Endodermal cell (in vitro differentiated cells): ENCODE data around the gene SYNGR1. TPM values are rescaled to one million over a fixed set of nuclear protein-coding genes. Genes with fewer than 3 reads are reported as not detected.

ENCODE experiments used
- DNase-seq: peaks from one replicate; pipeline ENCODE4 v3.0.0-alpha.2; 2017
- H3K27ac ChIP-seq: 2 replicates; pipeline ENCODE4 v1.5.1; 2013; ENCODE audit warnings: mild to moderate bottlenecking, low read depth, low read length, moderate library complexity
- H3K27me3 ChIP-seq: 2 replicates; pipeline ENCODE4 v1.6.1; 2013; ENCODE audit warnings: mild to moderate bottlenecking, low read length, moderate library complexity; ENCODE audit not compliant: insufficient read depth, control insufficient read depth, poor library complexity, severe bottlenecking
- H3K36me3 ChIP-seq: 2 replicates; pipeline ENCODE4 v1.7.0; 2013; ENCODE audit warnings: mild to moderate bottlenecking, low read length, moderate library complexity; ENCODE audit not compliant: control insufficient read depth, insufficient read depth
- H3K4me1 ChIP-seq: one replicate; pipeline ENCODE4 v1.7.0; 2013; ENCODE audit warnings: low read length; ENCODE audit not compliant: control insufficient read depth, insufficient read depth
- H3K4me3 ChIP-seq: 2 replicates; pipeline ENCODE4 v1.5.1; 2013; ENCODE audit warnings: mild to moderate bottlenecking, low read length, moderate library complexity
- H3K9ac ChIP-seq: 2 replicates; pipeline ENCODE4 v1.6.1; 2013; ENCODE audit warnings: mild to moderate bottlenecking, low read length, moderate library complexity; ENCODE audit not compliant: poor library complexity, severe bottlenecking; ENCODE audit errors: extremely low read depth
- H3K9me3 ChIP-seq: 2 replicates; pipeline ENCODE4 v1.6.1; 2013; ENCODE audit warnings: mild to moderate bottlenecking, low read length, moderate library complexity; ENCODE audit not compliant: control insufficient read depth
- H3K27ac Mint-ChIP-seq: 2 replicates; pipeline ENCODE4 v1.8.0; 2020; ENCODE audit warnings: mixed read lengths
- H3K27me3 Mint-ChIP-seq: 2 replicates; pipeline ENCODE4 v1.8.0; 2021; ENCODE audit warnings: mild to moderate bottlenecking, mixed read lengths; ENCODE audit not compliant: insufficient read depth
- H3K36me3 Mint-ChIP-seq: 2 replicates; pipeline ENCODE4 v1.8.0; 2020; ENCODE audit warnings: low read depth, mixed read lengths
- H3K4me1 Mint-ChIP-seq: 2 replicates; pipeline ENCODE4 v1.8.0; 2020; ENCODE audit warnings: mixed read lengths
- H3K4me3 Mint-ChIP-seq: 2 replicates; pipeline ENCODE4 v1.8.0; 2020; ENCODE audit warnings: mild to moderate bottlenecking, moderate library complexity, mixed read lengths
- H3K9me3 Mint-ChIP-seq: 2 replicates; pipeline ENCODE4 v1.8.0; 2020; ENCODE audit warnings: mild to moderate bottlenecking, mixed read lengths
- CTCF ChIP-seq: fragments of 200-600 bp; sonication (generic); conservative IDR thresholded peaks from 2 replicates; pipeline ENCODE4 v1.5.0; 2021; ENCODE audit warnings: antibody characterized with exemption, mild to moderate bottlenecking
- WGBS, 2 experiments: methylation state at CpG; one replicate each; pipeline versions ENCODE4 v1.1.5 to v1.1.7; 2013; ENCODE audit warnings: missing lambda C conversion rate in 2 of 2, mixed read lengths in 1 of 2; ENCODE audit not compliant: insufficient coverage in 1 of 2, insufficient read length in 1 of 2; 5-methylcytosine and 5-hydroxymethylcytosine counted together
- total RNA-seq, 2 donors: library from RNA; stranded (reverse); fragmentation: NEBNext Ultra II Directional in 1 of 2; extraction: Animal tissue kit (Norgen Biotek cat#: 25700) in 1 of 2; gene quantifications; 2 replicates in 1 of 2; 3 replicates in 1 of 2; pipeline ENCODE4 v1.2.1, GENCODE V29; 2021

SYNGR1 gene
- total RNA-seq, 2 donors from 2014 or later, result 19.0 to 36.3 TPM

GRCh38 chr22:39312410-39312809 lies 37.4 kb upstream of the SYNGR1 start:
- 96 to 100% methylated on average over 4 to 5 of the region's 5 CpGs for WGBS, 2 experiments
- H3K27ac Mint-ChIP-seq, result peak overlapping the region; percentile 96
- H3K4me3 Mint-ChIP-seq, result no peak overlapping the region
- peak overlapping the region; percentile 19 for H3K27ac ChIP-seq
- peaks cover 75% of the 10 kb centered on the region for H3K36me3 Mint-ChIP-seq
- H3K27me3 ChIP-seq, result no peaks in the 10 kb centered on the region
- no peak overlapping the region for H3K9ac ChIP-seq
- peak; percentile 60 for DNase-seq
- TF ChIP-seq CTCF, result no peak
- peaks cover 60% of the 10 kb centered on the region for H3K36me3 ChIP-seq
- peaks cover 3% of the 10 kb centered on the region for H3K4me1 ChIP-seq
- H3K27me3 Mint-ChIP-seq, result no peaks in the 10 kb centered on the region
- no peak overlapping the region for H3K4me3 ChIP-seq
- H3K9me3 ChIP-seq, result no peaks in the 10 kb centered on the region
- no peaks in the 10 kb centered on the region for H3K9me3 Mint-ChIP-seq
- H3K4me1 Mint-ChIP-seq, result peaks cover 30% of the 10 kb centered on the region

GRCh38 chr22:39313258-39314001 lies 36.4 kb upstream of the SYNGR1 start:
- H3K9ac ChIP-seq, result peak overlapping the region; percentile 29
- peak overlapping the region; percentile 6 for H3K27ac ChIP-seq
- H3K4me1 ChIP-seq, result peaks cover 3% of the 10 kb centered on the region
- Mint-ChIP-seq H3K9me3 (no peaks in the 10 kb centered on the region), H3K4me1 (peaks cover 39% of the 10 kb centered on the region), H3K4me3 (no peak overlapping the region), H3K36me3 (peaks cover 82% of the 10 kb centered on the region), H3K27me3 (no peaks in the 10 kb centered on the region), H3K27ac (peak overlapping the region; percentile 82)
- no peaks in the 10 kb centered on the region for H3K9me3 ChIP-seq
- no peak for TF ChIP-seq CTCF
- H3K27me3 ChIP-seq, result no peaks in the 10 kb centered on the region
- H3K4me3 ChIP-seq, result peak overlapping the region; percentile 18
- 94 to 96% methylated on average over 18 to 20 of the region's 20 CpGs for WGBS, 2 experiments
- DNase-seq, result no peak
- H3K36me3 ChIP-seq, result peaks cover 71% of the 10 kb centered on the region

- Mint-ChIP-seq H3K27ac (peak overlapping the region; percentile 100), H3K4me1 (peaks cover 34% of the 10 kb centered on the region), H3K9me3 (peaks cover 2% of the 10 kb centered on the region), H3K36me3 (peaks cover 83% of the 10 kb centered on the region), H3K27me3 (no peaks in the 10 kb centered on the region), H3K4me3 (peak overlapping the region; percentile 100)
- peak; percentile 67 for TF ChIP-seq CTCF
- no peak overlapping the region for H3K27ac ChIP-seq
- H3K4me1 ChIP-seq, result peaks cover 3% of the 10 kb centered on the region
- DNase-seq, result peak; percentile 74
- 95 to 100% methylated on average over 5 to 14 of the region's 14 CpGs for WGBS, 2 experiments
- no peaks in the 10 kb centered on the region for H3K9me3 ChIP-seq
- H3K4me3 ChIP-seq, result peak overlapping the region; percentile 18
- H3K27me3 ChIP-seq, result no peaks in the 10 kb centered on the region
- H3K9ac ChIP-seq, result peak overlapping the region; percentile 29
- peaks cover 76% of the 10 kb centered on the region for H3K36me3 ChIP-seq
These were observed 35.4 kb upstream of the SYNGR1 start for GRCh38 chr22:39314251-39314971.
